Measurements from ENCODE around the gene ZCCHC24.

ZCCHC24 gene

DNA sequence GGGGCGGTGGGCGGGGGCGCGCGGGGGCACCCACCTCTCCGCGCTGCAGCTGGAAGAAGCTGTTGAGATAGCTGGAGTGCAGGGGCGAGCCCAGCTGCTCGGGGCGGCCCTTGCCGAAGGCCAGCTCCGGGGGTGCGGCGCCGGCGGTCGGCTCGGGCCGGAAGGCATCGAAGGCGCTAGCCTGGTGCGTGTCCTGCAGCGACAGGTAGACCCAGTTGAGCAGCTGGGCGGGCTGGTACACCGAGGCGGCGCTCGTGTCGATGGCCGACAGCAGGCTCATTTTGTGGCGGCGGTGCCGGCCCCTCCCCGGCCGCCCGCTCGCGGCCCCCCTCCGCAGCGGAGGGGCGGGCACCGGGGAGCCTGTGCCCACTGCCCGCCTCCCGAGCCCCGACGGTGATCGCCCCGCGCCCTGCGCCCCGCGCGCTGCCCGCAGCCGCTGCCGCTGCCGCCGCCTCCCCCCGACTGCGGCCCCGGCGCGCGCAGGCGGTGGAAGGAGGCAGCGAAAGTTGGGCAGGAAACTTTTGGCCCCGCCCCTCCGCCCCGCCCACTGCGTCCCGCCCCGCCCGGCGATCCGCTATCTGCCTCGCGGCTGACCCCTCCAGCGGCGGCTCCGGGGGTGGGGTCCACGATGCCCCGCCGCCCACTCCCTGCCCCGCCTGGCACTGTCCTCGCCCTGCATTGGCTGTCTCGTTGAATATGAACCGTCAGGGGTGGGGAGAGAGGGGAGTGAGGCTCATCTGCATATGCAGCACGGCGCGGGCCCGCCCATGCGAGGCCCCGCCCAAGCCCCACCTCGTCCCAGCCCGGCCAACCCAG lies at the start of gene ZCCHC24:
ZCCHC24 (minus strand) TSS at position 464 of the 816 bp plus-strand sequence; CDS start at position 280, 184 bp downstream.
- DNase-seq, result peak; percentile 93

DNA sequence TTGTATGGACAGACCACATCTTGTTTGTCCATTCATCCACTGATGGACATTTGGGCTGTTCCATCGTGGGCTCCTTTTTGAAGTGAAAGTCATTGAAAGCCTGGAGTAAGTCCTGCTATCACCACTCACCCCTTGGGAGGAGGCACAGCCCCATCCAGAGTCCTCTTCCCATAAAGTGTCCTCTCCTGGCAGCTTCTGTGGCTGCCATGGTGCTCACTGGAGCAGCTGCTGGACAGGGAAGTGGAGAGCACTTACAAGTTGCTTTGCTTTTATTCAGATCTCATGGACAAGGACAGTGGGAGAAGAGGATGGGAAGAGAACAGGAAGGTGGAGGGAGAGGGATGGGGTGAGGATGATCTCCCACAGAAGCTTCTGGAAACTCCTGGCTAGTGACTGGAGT lies 48.4 kb upstream of the ZCCHC24 start:
- DNase-seq, result no peak

DNA sequence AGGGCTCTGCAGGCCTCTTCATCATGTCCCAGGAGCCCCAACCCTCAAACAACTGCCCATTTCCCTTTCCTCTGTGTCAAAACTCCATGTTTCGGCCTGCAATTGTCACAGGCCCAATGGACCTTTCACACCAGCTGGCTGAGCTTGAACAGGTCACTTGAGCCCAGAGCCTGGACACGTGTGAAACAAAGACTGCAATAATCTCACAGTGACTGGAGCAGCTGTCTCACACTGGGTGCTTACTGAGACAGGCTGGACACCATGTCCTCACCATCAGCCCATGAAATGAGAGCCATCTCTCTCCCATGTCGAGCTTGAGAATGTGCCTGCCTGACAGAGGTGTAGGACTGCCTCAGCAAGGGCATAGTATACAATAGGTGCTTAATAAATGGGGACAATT lies 47.4 kb upstream of the ZCCHC24 start:
- no peak for DNase-seq

DNA sequence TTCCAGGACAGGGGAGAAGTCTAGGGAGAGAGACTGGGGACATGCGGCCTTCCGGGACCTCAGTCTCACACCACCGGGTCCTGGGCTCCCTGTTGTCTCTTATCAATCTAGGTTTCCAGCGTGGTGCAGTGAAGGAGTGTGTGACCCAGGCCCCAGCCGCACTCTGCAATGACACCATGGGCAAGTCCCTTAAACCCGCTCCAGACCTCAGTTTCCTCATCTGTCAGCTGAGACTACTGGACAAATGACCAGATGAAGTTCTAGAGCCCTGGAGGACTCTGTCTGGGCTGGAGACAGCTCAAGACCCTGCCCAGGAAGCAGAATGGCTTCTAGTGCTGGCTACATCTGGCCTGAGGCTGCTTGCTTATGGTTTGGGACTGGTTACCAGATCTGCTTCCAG lies 46.8 kb upstream of the ZCCHC24 start:
- no peak for DNase-seq

DNA sequence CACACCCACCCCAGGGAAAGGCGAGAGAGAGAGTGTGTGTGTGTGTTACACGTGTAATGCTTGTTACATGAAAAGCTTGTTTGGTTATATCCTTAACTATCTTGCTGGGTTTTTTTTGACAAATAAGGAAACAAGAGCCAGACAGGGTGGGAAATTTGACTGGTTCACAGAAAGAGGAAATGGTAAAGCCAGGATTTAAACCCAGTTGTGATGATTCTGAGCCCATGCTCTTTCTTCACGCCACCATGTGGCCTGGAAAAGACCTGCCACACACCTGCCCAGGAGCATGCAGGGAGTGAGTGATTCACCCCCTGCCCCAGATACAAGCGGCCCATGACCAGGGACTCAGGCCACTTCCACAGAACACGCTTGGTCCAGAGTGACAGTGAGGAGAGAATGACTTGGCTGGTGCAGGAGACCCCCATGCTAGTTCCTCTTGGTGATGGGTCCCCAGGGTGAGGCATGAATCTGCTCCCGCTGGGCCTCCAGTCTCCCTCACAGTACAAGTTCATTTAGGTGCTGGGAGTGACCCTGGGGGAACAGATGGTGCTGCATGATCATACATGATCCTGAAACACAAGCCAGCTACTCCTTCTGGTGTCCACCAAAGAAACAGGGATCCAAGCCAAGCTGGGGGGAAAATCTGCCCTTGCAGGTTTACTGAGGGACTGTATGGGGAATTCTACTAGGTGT lies 45.9 kb upstream of the ZCCHC24 start:
- peak; percentile 57 for DNase-seq

DNA sequence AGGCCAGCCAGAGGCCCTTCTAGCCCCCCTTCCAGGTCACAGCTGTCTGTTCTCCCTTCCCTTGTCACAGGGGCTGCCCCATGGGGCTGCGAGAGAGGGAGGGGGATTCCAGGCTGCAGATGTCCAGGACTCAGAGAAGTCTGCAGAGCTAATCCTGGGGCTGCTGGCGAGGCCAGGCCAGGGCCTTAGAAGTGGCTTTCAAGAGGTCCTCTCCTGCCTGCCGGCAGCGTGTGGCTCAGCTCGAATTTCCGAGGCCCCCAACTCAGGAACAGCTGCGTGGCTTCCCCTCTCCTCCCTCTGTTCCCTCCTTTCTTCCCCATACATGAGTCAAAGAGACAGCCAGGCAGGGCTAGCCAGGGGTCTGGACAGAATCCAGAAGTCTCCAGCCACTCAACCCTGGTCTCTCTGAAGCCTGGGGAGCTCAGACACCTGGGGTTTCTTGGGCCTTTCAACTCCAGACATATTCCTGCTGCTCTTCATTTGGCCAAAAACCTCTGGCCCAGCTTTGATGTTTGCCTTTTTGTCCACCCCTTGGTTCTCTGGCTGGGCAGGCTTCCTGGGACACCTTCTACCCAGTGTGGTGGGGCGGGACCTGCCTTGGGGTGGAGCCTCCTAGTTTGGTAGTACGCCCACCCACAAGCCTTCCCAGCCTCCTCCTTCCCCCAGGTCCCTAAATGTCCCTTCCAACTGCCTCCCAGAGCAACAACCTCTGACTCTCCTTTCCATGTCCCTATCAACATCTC lies 45.1 kb upstream of the ZCCHC24 start:
- peak; percentile 25 for DNase-seq

DNA sequence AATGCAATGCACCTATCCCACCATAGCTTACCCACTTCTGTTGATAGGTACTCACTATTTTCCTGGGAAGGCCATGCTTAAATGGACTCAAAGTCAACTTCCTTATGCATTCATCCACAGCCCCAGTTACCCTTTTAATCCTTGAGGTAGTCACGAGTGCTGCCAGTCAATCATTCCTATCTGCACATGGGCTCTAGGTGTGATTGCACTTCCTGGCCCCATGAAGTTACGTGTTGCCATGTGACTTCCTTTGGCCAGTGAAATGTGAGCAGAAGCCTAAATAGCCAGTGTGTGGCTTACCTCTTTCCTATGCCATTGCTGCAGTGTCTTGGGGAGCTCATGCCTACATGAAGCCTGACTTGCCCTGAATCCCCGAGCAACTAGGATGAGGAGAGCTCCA lies 43.4 kb upstream of the ZCCHC24 start:
- DNase-seq, result no peak

DNA sequence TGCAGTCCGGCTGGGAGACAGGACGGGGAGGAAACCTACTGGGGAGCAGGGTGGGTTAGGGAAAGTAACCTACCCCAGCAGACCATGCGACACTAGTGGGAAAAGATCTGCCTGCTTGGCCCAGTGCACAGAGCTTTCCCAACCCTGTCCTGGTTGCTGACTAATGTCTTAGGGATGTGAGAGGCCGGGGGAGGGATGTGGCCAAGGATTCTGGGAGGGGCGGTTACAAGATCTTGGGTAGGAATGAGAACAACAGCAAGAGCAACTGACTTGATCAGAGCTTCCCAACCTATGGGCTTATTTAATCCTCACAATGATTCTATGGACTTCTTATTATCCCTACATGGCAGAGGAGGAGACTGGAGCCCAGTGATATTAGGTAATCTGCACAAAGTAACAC lies 42.9 kb upstream of the ZCCHC24 start:
- no peak for DNase-seq

DNA sequence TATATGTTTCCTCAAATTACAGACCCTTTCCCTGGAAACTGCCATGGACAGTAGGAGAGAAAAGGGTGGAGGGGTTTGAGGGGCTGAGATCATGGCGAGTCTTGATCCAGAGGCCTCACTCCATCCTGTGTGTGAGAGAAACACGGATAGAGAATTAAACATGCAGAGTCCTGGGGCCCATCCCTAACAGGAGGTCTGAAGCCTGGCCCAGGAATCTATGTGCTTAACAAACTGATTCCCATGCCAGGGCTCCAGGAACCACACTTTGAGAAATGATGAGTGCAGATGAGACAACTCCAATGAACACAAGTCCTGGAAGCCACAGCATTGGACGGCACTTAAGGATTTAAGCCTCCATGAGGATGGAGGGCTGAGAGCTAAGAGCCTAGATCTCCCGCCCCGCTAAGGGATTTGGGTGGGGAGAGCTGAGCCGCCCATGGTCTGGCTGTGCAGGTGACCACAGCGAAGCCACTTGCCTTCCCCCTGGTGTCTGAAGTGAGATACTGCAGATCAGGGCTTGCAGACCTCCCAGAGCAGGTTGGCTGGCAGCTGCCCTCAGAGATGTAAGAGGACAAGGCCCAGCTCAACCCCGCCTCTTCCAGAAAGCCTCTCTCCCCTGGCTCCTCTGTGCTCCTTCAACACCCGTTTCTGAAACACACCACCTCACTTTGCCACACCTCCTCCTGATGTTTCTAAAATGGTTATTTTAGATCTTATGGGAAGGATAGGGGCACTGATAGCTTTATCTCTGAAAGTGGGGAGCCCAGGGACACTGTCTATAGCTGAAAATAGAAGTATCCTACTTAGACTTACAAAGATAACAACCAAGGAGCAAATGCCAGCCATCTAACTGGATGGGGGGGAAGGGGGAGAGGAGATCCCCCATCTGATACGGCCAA lies 42.1 kb upstream of the ZCCHC24 start:
- no peak for DNase-seq

DNA sequence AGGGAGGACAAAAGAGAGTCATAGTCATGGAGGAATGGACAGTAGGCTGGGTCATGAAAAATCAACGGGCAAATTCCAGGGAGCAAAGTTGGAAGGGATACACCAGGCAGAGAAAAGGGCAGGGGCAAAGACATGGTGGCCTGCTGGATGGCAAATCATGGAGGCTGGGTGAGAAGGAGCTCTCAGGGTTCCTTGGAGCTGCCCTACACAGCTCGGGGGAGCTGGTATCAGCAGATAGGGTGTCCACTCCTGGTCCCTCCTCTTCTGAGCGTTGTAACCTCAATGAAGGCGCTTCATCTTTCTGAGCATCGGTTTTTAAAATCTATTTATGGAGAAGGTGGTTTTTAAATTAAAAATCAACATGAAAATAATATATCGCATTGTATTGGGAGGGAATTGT lies 39.1 kb upstream of the ZCCHC24 start:
- DNase-seq, result no peak

DNA sequence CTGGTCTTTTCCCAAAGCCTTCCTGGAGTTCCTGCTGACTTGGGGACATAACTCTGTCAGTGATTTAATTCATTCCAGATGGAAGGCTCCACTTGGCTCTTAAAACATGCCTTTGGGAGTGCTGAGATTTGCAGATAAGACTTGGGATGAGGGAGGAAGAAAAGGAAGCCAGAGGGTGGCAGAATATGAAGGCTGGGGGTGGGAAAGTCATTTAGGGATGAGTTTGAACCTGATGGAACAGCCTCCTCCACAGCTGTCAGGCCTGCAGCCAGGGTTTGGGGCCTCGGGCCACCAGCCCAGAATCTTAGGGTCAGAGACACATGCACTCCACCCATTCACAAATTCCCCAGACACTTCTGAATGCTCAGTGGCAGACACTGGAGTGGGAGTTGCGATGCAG lies 38.5 kb upstream of the ZCCHC24 start:
- DNase-seq, result peak; percentile 26

DNA sequence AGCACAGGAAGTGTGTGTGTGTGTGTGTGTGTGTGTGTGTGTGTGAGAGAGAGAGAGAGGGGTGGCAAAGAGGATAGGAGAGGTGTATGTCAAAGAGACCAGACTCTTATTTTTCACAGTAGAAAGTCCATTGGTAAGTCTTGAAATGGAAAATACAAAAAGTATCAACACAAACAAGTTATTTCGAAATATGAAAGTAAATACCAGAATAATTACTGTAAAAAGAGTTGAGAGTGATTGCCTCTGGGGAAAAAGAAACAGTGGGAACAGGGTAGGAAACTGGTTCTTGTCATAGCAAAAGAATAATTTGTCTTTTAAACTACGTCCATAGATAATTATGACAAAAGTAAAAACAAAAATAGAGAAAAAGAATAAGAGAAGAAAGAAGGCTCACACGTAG lies 37.9 kb upstream of the ZCCHC24 start:
- no peak for DNase-seq

DNA sequence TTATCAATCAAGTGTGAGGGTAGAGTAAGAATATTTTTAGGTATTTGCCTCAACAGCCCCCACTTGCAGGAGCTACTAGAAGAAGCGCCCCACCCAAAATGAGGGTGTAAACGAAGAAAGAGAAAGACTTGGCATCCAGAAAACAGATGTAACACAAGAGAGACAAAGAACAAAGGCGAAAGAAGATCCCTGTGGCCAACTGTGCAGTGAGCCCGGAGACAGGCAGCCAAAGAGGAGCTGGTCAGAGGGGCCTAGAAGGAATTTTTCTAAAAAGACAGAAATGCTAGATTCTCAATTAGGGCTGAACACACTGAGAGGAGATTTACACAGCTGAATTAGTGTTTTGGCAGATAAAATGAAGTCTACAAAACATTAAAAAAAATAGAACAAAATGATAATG lies 37.3 kb upstream of the ZCCHC24 start:
- no peak for DNase-seq

DNA sequence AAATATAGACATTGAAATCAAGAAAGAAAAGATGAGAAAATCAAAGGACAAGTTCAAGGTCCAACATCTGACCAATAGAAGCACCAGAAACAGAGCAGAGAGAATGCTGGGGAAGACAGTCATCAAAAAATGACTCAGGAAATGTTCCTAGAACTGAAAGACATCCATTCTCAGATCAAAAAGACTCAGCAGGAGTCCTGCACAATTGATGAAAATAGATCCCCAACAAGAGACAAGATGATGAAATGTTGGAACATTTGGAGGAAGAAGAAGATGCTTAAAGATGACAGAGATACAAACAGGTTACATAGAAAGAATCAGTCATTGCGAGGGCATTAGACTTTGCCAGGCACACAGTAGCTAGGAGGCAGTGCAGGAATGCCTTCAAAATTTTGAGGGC lies 36.9 kb upstream of the ZCCHC24 start:
- DNase-seq, result no peak

DNA sequence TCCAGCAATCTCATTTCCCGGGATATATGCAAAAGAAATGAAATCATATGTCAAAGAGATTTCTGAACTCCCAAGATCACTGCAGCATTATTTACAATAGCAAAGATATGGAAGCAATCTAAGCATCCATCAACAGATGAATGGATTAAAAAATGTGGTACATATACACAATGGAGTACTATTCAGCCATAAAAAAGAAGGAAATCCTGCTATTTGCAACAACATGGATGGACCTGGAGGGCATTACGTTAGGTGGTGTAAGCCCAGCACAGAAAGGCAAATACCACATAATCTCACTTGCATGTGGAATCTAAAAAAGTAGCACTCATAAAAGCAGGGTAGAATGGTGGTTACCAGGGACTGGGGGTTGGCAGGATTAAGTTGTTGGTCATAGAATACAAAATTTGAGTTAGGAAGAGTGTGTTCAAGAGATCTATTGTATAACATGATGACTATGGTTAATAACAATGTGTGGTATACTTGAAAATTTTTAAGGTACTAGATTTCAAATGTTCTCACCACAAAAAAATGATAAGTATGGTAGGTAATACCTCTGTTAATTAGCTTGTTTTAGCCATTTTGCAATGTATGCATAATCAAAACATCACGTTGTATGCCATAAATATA lies 34.0 kb upstream of the ZCCHC24 start:
- no peak for DNase-seq

DNA sequence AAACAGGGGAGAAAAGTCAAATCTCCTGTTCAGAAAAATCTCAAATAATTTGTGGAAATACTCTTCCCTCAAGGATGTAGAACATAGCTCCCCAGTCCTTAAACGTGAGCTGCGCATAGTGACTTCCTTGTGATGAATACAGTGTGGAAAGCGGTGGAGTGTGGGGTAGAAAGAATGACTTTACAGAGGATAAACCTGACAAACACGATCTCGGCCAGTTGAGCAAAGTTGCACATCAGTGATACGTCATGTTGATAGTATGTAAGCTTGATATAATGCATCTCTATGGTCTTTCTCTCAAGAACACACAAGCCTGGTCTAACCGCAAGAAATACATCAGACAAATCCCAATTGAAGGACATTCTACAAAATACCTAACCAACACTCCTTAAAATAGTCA lies 32.0 kb upstream of the ZCCHC24 start:
- DNase-seq, result no peak

DNA sequence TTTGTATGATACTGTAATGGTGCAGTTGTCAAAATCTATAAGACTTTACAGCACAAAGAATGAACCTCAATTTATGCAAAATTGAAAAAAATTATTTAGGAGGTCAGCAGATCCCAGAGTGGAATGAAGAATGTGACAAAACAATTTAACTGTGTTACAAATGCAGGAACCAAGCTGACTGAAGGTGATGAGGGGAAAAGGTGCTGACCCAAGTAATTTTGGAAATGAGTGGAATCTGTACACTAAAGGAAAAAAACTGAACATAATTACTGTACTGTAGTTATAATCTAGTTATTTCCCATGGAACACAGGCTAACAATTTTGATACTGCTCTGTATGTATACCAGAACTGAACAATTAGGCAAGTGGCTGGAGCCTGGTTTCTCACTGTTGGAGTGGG lies 31.2 kb upstream of the ZCCHC24 start:
- DNase-seq, result no peak

DNA sequence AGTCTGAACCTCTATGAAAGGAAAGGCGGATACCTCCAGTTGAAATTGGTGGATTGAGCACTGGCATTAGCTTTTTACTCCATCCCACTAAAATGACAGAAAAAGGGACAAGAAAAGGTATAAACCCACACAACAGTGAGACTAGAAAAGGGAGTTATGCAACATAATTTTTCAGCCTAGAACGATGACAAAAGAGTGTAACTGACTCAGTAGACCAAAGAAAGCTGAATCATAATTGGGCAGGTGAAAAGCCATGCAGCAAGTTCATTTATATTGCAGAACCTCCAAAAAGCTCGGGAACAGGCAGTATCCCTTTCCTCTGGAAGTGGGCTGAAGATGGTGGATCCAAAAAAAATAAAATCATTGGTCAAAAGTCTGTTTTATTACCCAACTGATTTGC lies 30.5 kb upstream of the ZCCHC24 start:
- no peak for DNase-seq

DNA sequence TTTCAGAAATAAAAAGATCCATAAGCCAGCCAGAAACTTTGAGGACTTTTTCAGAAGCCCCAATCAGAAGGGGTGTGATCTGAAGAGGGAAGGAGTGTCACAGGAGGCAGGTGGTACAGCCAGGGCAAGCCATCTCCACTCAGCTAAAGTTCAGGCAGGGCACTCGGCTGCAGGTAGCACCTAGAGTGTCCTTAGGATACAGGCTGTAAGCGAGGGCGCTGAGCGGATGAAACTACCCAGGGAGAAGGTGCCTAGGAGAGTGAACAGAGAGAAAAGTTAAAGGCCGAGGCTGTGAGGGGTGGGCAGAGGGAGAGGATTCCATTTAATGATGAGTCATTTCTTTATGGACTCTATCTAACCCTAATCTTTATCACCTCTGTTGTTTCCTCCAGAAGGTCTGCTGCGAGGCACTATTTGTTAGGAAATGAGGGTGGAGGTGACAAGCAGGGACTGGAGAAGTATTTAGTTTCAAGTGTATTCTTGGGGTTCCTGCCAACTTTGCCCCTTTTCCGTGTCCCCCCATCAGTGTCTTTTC lies 29.8 kb upstream of the ZCCHC24 start:
- no peak for DNase-seq

DNA sequence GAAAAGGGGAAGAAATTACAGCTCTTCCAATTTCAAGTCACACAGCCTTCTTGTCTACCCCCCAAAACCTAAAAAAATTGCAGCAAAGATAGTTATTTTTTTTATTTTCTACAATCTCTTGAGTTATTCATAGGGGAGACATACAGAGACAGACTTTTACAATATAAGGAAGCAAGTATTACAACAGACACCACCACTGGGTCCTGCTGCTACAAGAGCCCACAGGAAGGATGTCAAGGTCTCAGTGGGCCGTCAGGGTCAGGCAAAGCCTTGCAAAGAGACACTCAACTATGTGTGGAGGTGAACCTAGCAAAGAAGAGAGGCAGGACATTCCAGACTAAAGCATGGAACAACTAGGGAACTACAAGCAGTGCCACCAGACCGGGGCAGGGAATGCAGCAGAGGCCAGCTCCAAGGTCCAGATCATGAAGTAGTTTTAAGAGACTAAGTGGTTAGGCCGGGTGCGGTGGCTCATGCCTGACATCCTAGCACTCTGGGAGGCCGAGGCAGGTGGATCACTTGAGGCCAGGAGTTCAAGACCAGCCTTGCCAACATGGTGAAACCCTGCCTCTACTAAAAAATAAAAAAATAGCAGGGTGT lies 28.2 kb upstream of the ZCCHC24 start:
- no peak for DNase-seq

DNA sequence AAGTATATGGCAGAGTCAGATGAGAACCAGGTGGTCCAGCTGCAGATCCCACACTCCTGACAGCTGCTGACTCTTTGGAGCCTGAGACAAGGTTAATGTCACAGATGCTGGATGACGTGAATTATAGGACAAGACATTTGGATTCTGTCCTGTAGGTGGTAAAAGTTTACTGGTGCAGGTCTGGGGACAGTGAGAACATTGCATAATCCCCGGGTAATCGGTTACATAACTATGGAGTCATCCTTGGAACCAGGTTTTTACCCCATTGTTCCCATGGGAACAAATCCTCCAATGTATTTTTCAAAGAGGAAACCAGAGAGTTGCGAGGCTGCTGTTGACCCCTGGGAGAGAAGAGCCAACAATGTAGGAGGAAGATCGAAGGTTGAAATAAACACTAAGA lies 27.5 kb upstream of the ZCCHC24 start:
- no peak for DNase-seq

DNA sequence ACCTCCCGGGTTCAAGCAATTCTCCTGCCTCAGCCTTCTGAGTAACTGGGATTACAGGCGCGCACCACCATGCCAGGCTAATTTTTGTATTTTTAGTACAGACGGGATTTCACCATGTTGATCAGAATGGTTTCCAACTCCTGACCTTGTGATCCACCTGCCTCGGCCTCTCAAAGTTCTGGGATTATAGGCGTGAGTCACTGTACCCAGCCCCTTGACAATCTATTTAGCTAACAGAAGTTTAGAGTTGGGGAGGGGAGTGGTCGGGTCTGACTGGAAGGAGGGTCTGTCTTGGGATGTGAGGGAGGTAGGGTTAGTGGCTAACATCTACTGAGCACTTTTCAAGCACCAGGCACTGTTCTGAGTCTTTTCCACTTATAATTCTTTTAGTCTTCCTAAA lies 27.0 kb upstream of the ZCCHC24 start:
- DNase-seq, result no peak

All from NCI-H2171 treated with DMSO at 0.1 percent for 48 hours (cell line).